ENCODE results near the gene STXBP1. TPM values are rescaled to one million over a fixed set of nuclear protein-coding genes. Genes with fewer than 3 reads are reported as not detected.

The STXBP1 gene
- total and polyA plus RNA-seq, 2 of the 13 experiments (the other 11 are each of a cell fraction or from before 2014, with no cell fraction given): 2.9 TPM

DNA sequence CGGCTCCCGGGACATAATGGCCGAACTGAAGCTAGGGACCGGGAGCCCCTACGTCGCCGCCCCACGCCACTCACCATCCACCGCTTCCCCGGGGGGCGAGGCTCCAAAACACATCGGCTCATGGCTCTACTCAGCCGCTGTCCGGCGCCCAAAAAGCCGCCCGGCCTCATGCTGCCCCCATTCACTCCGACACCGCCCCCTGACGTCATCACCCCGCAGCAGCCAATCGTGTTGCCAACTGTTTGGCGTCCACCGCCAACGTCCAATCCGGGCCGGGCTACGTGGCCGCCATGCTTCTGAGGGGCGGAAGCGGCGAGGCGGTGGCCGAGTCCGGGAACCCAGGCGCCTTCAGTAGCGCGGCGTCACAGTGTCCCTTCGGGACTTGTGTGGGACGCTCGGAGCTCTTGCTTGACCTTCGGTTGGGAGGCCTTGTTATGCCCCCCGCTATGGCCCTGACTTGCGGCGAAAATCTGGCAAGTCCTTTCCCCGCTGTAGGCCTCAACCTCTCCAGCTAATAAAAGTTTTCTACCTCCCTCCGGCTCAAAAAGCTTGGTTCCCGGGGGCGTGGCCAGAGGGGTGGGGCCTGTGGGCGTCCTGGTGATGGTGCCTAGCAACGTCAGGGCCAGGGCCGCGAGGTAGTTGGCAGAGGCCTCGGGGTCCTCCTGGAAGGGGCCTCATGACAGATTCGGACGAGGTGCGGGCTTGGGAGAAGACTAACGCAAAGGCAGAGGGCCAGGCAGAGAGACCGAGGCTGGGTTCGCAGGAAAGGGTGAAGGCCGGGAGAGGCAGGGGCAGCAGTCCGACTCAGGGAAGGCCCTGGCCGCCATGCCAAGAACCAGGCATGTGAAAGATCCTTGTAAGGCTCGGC lies 103.6 kb downstream of the STXBP1 start, which contains the start of the genes PTRH1 and TTC16 (continued):
- TF ChIP-seq KDM2A (CRISPR knock-in tag; IDR thresholded peaks at IDR 0.05; ENCODE audit: borderline replicate concordance, low read depth) (peak; percentile 68; the same call in 1 of the 2 replicates), KDM4B (CRISPR knock-in tag; IDR thresholded peaks at IDR 0.05) (no peak), PHB2 (IDR thresholded peaks at IDR 0.05; ENCODE audit: partially characterized antibody) (no peak), ZNF354B (CRISPR knock-in tag; IDR thresholded peaks at IDR 0.05) (0 out of 2 replicates have a peak, but pooled peaks have one; percentile 55), ARID2 (CRISPR knock-in tag; IDR thresholded peaks at IDR 0.05; ENCODE audit: borderline replicate concordance) (no peak), MIER2 (CRISPR knock-in tag; IDR thresholded peaks at IDR 0.05) (0 out of 2 replicates have a peak, but pooled peaks have one; percentile 7), ZNF33B (CRISPR knock-in tag; IDR thresholded peaks at IDR 0.05) (0 out of 2 replicates have a peak, but pooled peaks have one; percentile 23), ZC3H4 (CRISPR knock-in tag; IDR thresholded peaks at IDR 0.05; ENCODE audit: borderline replicate concordance) (no peak), NFYB (CRISPR knock-in tag; IDR thresholded peaks at IDR 0.05) (peak; percentile 96), HNRNPK (IDR thresholded peaks at IDR 0.05; ENCODE audit: low read depth, low read length, poor library complexity, severe bottlenecking) (no peak), MXD4 (CRISPR knock-in tag; IDR thresholded peaks at IDR 0.05) (peak; percentile 60; the same call in 1 of the 2 replicates), TP53 (CRISPR knock-in tag; conservative IDR thresholded peaks at IDR 0.05) (no peak), NFATC3 (CRISPR knock-in tag; IDR thresholded peaks at IDR 0.05) (0 out of 2 replicates have a peak, but pooled peaks have one; percentile 62), KLF6 (CRISPR knock-in tag; IDR thresholded peaks at IDR 0.05) (peak; percentile 13; the same call in 1 of the 2 replicates), KAT7 (CRISPR knock-in tag; IDR thresholded peaks at IDR 0.05; ENCODE audit: borderline replicate concordance) (no peak; the same call in 1 of the 2 replicates), ZMYM3 (CRISPR knock-in tag; IDR thresholded peaks at IDR 0.05) (no peak), MAZ (IDR thresholded peaks at IDR 0.05; ENCODE audit: borderline replicate concordance, low read depth, low read length) (no peak), MAZ (CRISPR knock-in tag; IDR thresholded peaks at IDR 0.05; ENCODE audit: low read depth) (peak; percentile 69; the same call in 1 of the 2 replicates), DPF2 (CRISPR knock-in tag; IDR thresholded peaks at IDR 0.05; ENCODE audit: borderline replicate concordance, low read depth) (no peak), ZNF614 (CRISPR knock-in tag; IDR thresholded peaks at IDR 0.05; ENCODE audit: borderline replicate concordance) (no peak), AGO1 (IDR thresholded peaks at IDR 0.05; ENCODE audit: low read depth, low read length, poor library complexity, severe bottlenecking) (no peak), POGZ (CRISPR knock-in tag; IDR thresholded peaks at IDR 0.05) (0 out of 2 replicates have a peak, but pooled peaks have one; percentile 15), NFE2 (CRISPR knock-in tag; IDR thresholded peaks at IDR 0.05) (no peak)
- TF ChIP-seq, protein P1, sequence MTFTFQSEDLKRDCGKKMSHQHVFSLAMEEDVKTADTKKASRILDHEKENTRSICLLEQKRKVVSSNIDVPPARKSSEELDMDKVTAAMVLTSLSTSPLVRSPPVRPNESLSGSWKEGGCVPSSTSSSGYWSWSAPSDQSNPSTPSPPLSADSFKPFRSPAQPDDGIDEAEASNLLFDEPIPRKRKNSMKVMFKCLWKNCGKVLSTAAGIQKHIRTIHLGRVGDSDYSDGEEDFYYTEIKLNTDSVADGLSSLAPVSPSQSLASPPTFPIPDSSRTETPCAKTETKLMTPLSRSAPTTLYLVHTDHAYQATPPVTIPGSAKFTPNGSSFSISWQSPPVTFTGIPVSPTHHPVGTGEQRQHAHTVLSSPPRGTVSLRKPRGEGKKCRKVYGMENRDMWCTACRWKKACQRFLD (CRISPR knock-in tag; IDR thresholded peaks at IDR 0.05; ENCODE audit: borderline replicate concordance): 0 out of 2 replicates have a peak, but pooled peaks have one; percentile 42
- TF ChIP-seq, protein P2, sequence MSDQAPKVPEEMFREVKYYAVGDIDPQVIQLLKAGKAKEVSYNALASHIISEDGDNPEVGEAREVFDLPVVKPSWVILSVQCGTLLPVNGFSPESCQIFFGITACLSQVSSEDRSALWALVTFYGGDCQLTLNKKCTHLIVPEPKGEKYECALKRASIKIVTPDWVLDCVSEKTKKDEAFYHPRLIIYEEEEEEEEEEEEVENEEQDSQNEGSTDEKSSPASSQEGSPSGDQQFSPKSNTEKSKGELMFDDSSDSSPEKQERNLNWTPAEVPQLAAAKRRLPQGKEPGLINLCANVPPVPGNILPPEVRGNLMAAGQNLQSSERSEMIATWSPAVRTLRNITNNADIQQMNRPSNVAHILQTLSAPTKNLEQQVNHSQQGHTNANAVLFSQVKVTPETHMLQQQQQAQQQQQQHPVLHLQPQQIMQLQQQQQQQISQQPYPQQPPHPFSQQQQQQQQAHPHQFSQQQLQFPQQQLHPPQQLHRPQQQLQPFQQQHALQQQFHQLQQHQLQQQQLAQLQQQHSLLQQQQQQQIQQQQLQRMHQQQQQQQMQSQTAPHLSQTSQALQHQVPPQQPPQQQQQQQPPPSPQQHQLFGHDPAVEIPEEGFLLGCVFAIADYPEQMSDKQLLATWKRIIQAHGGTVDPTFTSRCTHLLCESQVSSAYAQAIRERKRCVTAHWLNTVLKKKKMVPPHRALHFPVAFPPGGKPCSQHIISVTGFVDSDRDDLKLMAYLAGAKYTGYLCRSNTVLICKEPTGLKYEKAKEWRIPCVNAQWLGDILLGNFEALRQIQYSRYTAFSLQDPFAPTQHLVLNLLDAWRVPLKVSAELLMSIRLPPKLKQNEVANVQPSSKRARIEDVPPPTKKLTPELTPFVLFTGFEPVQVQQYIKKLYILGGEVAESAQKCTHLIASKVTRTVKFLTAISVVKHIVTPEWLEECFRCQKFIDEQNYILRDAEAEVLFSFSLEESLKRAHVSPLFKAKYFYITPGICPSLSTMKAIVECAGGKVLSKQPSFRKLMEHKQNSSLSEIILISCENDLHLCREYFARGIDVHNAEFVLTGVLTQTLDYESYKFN (CRISPR knock-in tag; conservative IDR thresholded peaks at IDR 0.05): no peak; the same call in 1 of the 2 replicates

All from HepG2 (cell line).